SK-N-SH (cell line): ENCODE data around the gene AXIN1. TPM values are rescaled to one million over a fixed set of nuclear protein-coding genes. Genes with fewer than 3 reads are reported as not detected.

ENCODE experiments used
- CTCF ChIA-PET: fragments of 300-600, 350-600 bp; formaldehyde crosslinking; extraction: SDS; loops from one replicate; lab custom pipeline; 2021; lab: Yijun Ruan, JAX
- POLR2A ChIA-PET: fragments of 350-600 bp; sonication (Branson Sonifier 250); formaldehyde crosslinking; extraction: SDS; loops from one replicate; lab custom pipeline; 2020; ENCODE audit warnings: antibody characterized with exemption, inconsistent platforms; lab: Yijun Ruan, JAX
- DNase-seq: peaks from one replicate; pipeline ENCODE4 v3.0.0; 2012
- H2AFZ ChIP-seq: fragments of 200-600 bp; sonication (generic); 2 replicates; pipeline ENCODE4 v1.8.1; 2016; ENCODE audit warnings: antibody characterized with exemption, mild to moderate bottlenecking, low read depth
- H3F3A ChIP-seq: fragments of 200-600 bp; sonication (generic); replicated peaks from 2 replicates; pipeline ENCODE3; 2016; ENCODE audit warnings: antibody characterized with exemption, mild to moderate bottlenecking; ENCODE audit not compliant: insufficient read depth
- H3K27ac ChIP-seq, 2 experiments: fragments of 200-500 bp in 1 of 2; fragments of 200-600 bp in 1 of 2; sonication (Bioruptor generic) in 1 of 2; sonication (generic), shearing (Covaris generic) in 1 of 2; 2 replicates each; pipeline versions ENCODE4 v1.5.1 to v1.6.1; 2014 to 2016; ENCODE audit warnings: low read depth in 2 of 2, inconsistent platforms in 1 of 2, low read length in 1 of 2, mild to moderate bottlenecking in 1 of 2, mixed read lengths in 1 of 2
- H3K27me3 ChIP-seq: fragments of 200-600 bp; sonication (generic), shearing (Covaris generic); 2 replicates; pipeline ENCODE4 v1.6.1; 2016; ENCODE audit warnings: mixed run types; ENCODE audit not compliant: insufficient read depth
- H3K36me3 ChIP-seq, 2 experiments: fragments of 200-500 bp in 1 of 2; fragments of 200-600 bp in 1 of 2; sonication (Bioruptor generic) in 1 of 2; sonication (generic) in 1 of 2; replicated peaks in 1 of 2; 2 replicates each; pipeline versions ENCODE3 to v1.5.1; 2014 to 2016; ENCODE audit warnings: low read length in 1 of 2, mild to moderate bottlenecking in 1 of 2; ENCODE audit not compliant: insufficient read depth in 2 of 2, control insufficient read depth in 1 of 2
- H3K4me1 ChIP-seq, 2 experiments: fragments of 200-500 bp in 1 of 2; fragments of 200-600 bp in 1 of 2; sonication (Bioruptor generic) in 1 of 2; sonication (generic), shearing (Covaris generic) in 1 of 2; 2 replicates each; pipeline versions ENCODE4 v1.5.1 to v1.6.1; 2014 to 2016; ENCODE audit warnings: low read depth in 1 of 2, low read length in 1 of 2, mixed run types in 1 of 2; ENCODE audit not compliant: insufficient read depth in 2 of 2, control insufficient read depth in 1 of 2
- H3K4me2 ChIP-seq: fragments of 200-600 bp; sonication (generic), shearing (Covaris generic); 2 replicates; pipeline ENCODE4 v1.6.1; 2017; ENCODE audit warnings: mixed run types
- H3K4me3 ChIP-seq, 2 experiments: fragments of 200-500 bp in 1 of 2; fragments of 200-600 bp in 1 of 2; sonication (Bioruptor generic) in 1 of 2; sonication (generic), shearing (Covaris generic) in 1 of 2; 2 replicates each; pipeline versions ENCODE4 v1.5.1 to v1.8.1; 2014 to 2016; ENCODE audit warnings: low read depth in 2 of 2, inconsistent platforms in 1 of 2, low read length in 1 of 2, mild to moderate bottlenecking in 1 of 2, mixed read lengths in 1 of 2, moderate library complexity in 1 of 2
- H3K79me2 ChIP-seq: fragments of 200-600 bp; sonication (generic); 2 replicates; pipeline ENCODE4 v1.8.1; 2017; ENCODE audit warnings: mild to moderate bottlenecking; ENCODE audit not compliant: insufficient read depth
- H3K9ac ChIP-seq: fragments of 200-600 bp; sonication (generic); 2 replicates; pipeline ENCODE4 v1.6.1; 2017; ENCODE audit warnings: mixed run types
- H3K9me2 ChIP-seq: fragments of 200-600 bp; sonication (generic); 2 replicates; pipeline ENCODE4 v1.6.1; 2017; ENCODE audit warnings: mixed run types
- H3K9me3 ChIP-seq: fragments of 200-600 bp; sonication (generic); 2 replicates; pipeline ENCODE4 v1.6.1; 2017; ENCODE audit warnings: mixed run types, mild to moderate bottlenecking, moderate library complexity
- H4K20me1 ChIP-seq: fragments of 200-600 bp; sonication (generic); 2 replicates; pipeline ENCODE4 v1.6.1; 2017; ENCODE audit warnings: mild to moderate bottlenecking, mixed run types; ENCODE audit not compliant: insufficient read depth
- CHD2 ChIP-seq: fragments of 150-350 bp; IDR thresholded peaks from 2 replicates; pipeline ENCODE4 v1.6.1; 2018; ENCODE audit warnings: low read length; ENCODE audit not compliant: partially characterized antibody
- ELF1 ChIP-seq: IDR thresholded peaks from 2 replicates; pipeline ENCODE4 v1.4.0; 2012
- EZH2phosphoT487 ChIP-seq: fragments of 200-600 bp; sonication (generic); IDR thresholded peaks from 2 replicates; pipeline ENCODE4 v1.6.1; 2017; ENCODE audit warnings: low read depth, mixed run types, mild to moderate bottlenecking, antibody characterized with exemption, moderate library complexity, borderline replicate concordance
- MXI1 ChIP-seq: IDR thresholded peaks from 2 replicates; pipeline ENCODE4 v1.6.1; 2012; ENCODE audit warnings: mild to moderate bottlenecking, low read depth, low read length, improper control_type of control experiment
- NFIC ChIP-seq: IDR thresholded peaks from 2 replicates; pipeline ENCODE4 v1.4.0; 2012; ENCODE audit warnings: borderline replicate concordance
- REST ChIP-seq: IDR thresholded peaks from 2 replicates; pipeline ENCODE4 v1.6.1; 2012; ENCODE audit warnings: mild to moderate bottlenecking, low read depth, low read length, moderate library complexity
- SMC3 ChIP-seq: IDR thresholded peaks from 2 replicates; pipeline ENCODE4 v1.6.1; 2012; ENCODE audit warnings: low read depth, low read length, improper control_type of control experiment
- TAF1 ChIP-seq: IDR thresholded peaks from 2 replicates; pipeline ENCODE4 v1.6.1; 2012; ENCODE audit warnings: low read depth, mild to moderate bottlenecking, low read length, moderate library complexity, borderline replicate concordance
- WGBS: methylation state at CpG from one replicate; pipeline ENCODE4 v1.1.6; 2017; ENCODE audit warnings: low lambda C conversion rate; 5-methylcytosine and 5-hydroxymethylcytosine counted together
- polyA plus RNA-seq, 3 experiments: library from polyadenylated mRNA; depleted of rRNA; stranded (reverse); fragments of >200 nt; gene quantifications; 2 replicates each; pipeline ENCODE4 v1.2.3, GENCODE V29; 2012
- TF ChIP-seq, protein P1 (sequence below): IDR thresholded peaks from 2 replicates; pipeline ENCODE4 v1.4.0; 2012; ENCODE audit warnings: low read depth, borderline replicate concordance
- TF ChIP-seq, protein P2 (sequence below): IDR thresholded peaks from 2 replicates; pipeline ENCODE4; 2012
- TF ChIP-seq, protein P3 (sequence below): fragments of 200-600 bp; sonication (generic); IDR thresholded peaks from 2 replicates; pipeline ENCODE4 v1.6.1; 2017; ENCODE audit warnings: antibody characterized with exemption, mild to moderate bottlenecking, moderate library complexity

Gene AXIN1
- polyA plus RNA-seq, 1 of the 3 experiments (the other 2 are of a cell fraction): 19.9 TPM

- TF ChIP-seq REST: no peak; the same call in 1 of the 2 replicates
- TF ChIP-seq, protein P1, sequence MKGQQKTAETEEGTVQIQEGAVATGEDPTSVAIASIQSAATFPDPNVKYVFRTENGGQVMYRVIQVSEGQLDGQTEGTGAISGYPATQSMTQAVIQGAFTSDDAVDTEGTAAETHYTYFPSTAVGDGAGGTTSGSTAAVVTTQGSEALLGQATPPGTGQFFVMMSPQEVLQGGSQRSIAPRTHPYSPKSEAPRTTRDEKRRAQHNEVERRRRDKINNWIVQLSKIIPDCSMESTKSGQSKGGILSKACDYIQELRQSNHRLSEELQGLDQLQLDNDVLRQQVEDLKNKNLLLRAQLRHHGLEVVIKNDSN: peak; percentile 56; the same call in 1 of the 2 replicates
- TF ChIP-seq ELF1: 0 out of 2 replicates have a peak, but pooled peaks have one; percentile 26
- TF ChIP-seq CHD2: peak; percentile 68
- peak; percentile 68; the same call in 1 of the 2 replicates for TF ChIP-seq MXI1
- TF ChIP-seq, protein P2, sequence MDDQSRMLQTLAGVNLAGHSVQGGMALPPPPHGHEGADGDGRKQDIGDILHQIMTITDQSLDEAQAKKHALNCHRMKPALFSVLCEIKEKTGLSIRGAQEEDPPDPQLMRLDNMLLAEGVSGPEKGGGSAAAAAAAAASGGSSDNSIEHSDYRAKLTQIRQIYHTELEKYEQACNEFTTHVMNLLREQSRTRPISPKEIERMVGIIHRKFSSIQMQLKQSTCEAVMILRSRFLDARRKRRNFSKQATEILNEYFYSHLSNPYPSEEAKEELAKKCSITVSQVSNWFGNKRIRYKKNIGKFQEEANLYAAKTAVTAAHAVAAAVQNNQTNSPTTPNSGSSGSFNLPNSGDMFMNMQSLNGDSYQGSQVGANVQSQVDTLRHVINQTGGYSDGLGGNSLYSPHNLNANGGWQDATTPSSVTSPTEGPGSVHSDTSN: peak; percentile 16
- TF ChIP-seq TAF1: peak; percentile 47; the same call in 1 of the 2 replicates
- no peak for TF ChIP-seq EZH2phosphoT487
These were observed 49.2 kb upstream of the AXIN1 start, which contains the start of gene DECR2 (continued) for GRCh38 chr16:401468-402348.

- H3K4me1 ChIP-seq: peaks cover 7 to 16% of the 10 kb centered on the region in 2 experiments; a peak in 2 of 4 replicates
- H3K27ac ChIP-seq: no peak overlapping the region; a peak in 1 of 4 replicates
- peaks cover 53% of the 10 kb centered on the region for H3F3A ChIP-seq
- H3K27me3 ChIP-seq: no peaks in the 10 kb centered on the region
- 69% methylated on average over 7 of the region's 10 CpGs for WGBS
- POLR2A ChIA-PET: no interaction called here
- no peak overlapping the region for H2AFZ ChIP-seq
- CTCF ChIA-PET: interaction anchor here (0.9 to 2.8 kb wide), 3 partner anchors 8 to 328 kb away, joined by 3 to 15 read pairs (median 7); partner anchors contain the start of genes RAB11FIP3 and RHBDF1
- DNase-seq: no peak
- peak overlapping the region; percentile 89; the same call in 1 of the 2 replicates for H3K4me2 ChIP-seq
- H3K79me2 ChIP-seq: peaks cover 17% of the 10 kb centered on the region
- no peaks in the 10 kb centered on the region for H3K9me2 ChIP-seq
- no peak overlapping the region for H3K9ac ChIP-seq
- 0 out of 2 replicates have a peak, but pooled peaks cover 10% of the 10 kb centered on the region for H4K20me1 ChIP-seq
- H3K4me3 ChIP-seq: peak overlapping the region in 1 of 2 experiments; percentile 79; a peak in 1 of 4 replicates
- H3K36me3 ChIP-seq: peaks cover 0 to 17% of the 10 kb centered on the region in 2 experiments
- no peaks in the 10 kb centered on the region for H3K9me3 ChIP-seq
- TF ChIP-seq NFIC (no peak), SMC3 (no peak)
- TF ChIP-seq, protein P3, sequence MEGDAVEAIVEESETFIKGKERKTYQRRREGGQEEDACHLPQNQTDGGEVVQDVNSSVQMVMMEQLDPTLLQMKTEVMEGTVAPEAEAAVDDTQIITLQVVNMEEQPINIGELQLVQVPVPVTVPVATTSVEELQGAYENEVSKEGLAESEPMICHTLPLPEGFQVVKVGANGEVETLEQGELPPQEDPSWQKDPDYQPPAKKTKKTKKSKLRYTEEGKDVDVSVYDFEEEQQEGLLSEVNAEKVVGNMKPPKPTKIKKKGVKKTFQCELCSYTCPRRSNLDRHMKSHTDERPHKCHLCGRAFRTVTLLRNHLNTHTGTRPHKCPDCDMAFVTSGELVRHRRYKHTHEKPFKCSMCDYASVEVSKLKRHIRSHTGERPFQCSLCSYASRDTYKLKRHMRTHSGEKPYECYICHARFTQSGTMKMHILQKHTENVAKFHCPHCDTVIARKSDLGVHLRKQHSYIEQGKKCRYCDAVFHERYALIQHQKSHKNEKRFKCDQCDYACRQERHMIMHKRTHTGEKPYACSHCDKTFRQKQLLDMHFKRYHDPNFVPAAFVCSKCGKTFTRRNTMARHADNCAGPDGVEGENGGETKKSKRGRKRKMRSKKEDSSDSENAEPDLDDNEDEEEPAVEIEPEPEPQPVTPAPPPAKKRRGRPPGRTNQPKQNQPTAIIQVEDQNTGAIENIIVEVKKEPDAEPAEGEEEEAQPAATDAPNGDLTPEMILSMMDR: no peak
These were observed 47.6 kb upstream of the AXIN1 start for GRCh38 chr16:400061-400591.
